ENCODE data around the gene KCNJ18.
"Not testable (repeated sequence)": the region's sequence is repeated elsewhere in the genome, so short reads cannot be mapped to it uniquely, and the experiment has no call there.

The KCNJ18 gene

GRCh38 chr17:21711182-21711581 lies 18.9 kb downstream of the KCNJ18 start:
- CTCF ChIA-PET, result no interaction called here

GRCh38 chr17:21713020-21713419 lies 20.7 kb downstream of the KCNJ18 start:
- H3K4me1 ChIP-seq (ENCODE audit: control insufficient read depth, insufficient read depth, low read length); POLR2A ChIA-PET; H3K4me3 ChIP-seq (ENCODE audit: low read depth, low read length); H3K9me3 ChIP-seq (ENCODE audit: control insufficient read depth, insufficient read depth, low read depth, low read length); CTCF ChIA-PET; H3K36me3 ChIP-seq (ENCODE audit: control insufficient read depth in 2 of 2, insufficient read depth in 1 of 2, low read length in 2 of 2); H3K27ac ChIP-seq (ENCODE audit: extremely low read depth, low read depth, low read length): not testable (repeated sequence)
- TF ChIP-seq REST (tag by site-specific recombination; IDR thresholded peaks at IDR 0.05), result peak; percentile 47; the same call in 1 of the 2 replicates

More at GRCh38 chr17:21711182-21711581, 18.9 kb downstream of the KCNJ18 start:
- no peak overlapping the region for H3K27ac ChIP-seq (ENCODE audit: extremely low read depth, low read depth, low read length)
- no peaks in the 10 kb centered on the region for H3K36me3 ChIP-seq (ENCODE audit: control insufficient read depth in 2 of 2, insufficient read depth in 1 of 2, low read length in 2 of 2)
- TF ChIP-seq ZFP37 (tag by site-specific recombination; IDR thresholded peaks at IDR 0.05) (no peak), ZNF433 (tag by site-specific recombination; IDR thresholded peaks at IDR 0.05; ENCODE audit: low read depth) (no peak), ZNF830 (tag by site-specific recombination; IDR thresholded peaks at IDR 0.05; ENCODE audit: low read depth) (no peak), ZNF211 (tag by site-specific recombination; IDR thresholded peaks at IDR 0.05; ENCODE audit: low read depth) (no peak), ZFP69B (tag by site-specific recombination; IDR thresholded peaks at IDR 0.05) (no peak), ZNF311 (tag by site-specific recombination; IDR thresholded peaks at IDR 0.05; ENCODE audit: borderline replicate concordance) (no peak), ZNF221 (tag by site-specific recombination; IDR thresholded peaks at IDR 0.05; ENCODE audit: borderline replicate concordance) (no peak), GLI2 (tag by site-specific recombination; IDR thresholded peaks at IDR 0.05; ENCODE audit: borderline replicate concordance, low read depth) (no peak), HOXD13 (CRISPR knock-in tag; IDR thresholded peaks at IDR 0.05; ENCODE audit: borderline replicate concordance) (no peak), ZNF518A (tag by site-specific recombination; conservative IDR thresholded peaks at IDR 0.05; ENCODE audit: low read depth) (no peak), GFI1B (tag by site-specific recombination; IDR thresholded peaks at IDR 0.05) (no peak), ZNF639 (tag by site-specific recombination; IDR thresholded peaks at IDR 0.05) (no peak), ZNF19 (tag by site-specific recombination; IDR thresholded peaks at IDR 0.05; ENCODE audit: low read depth) (no peak), ZNF140 (tag by site-specific recombination; IDR thresholded peaks at IDR 0.05) (no peak)
- H3K4me3 ChIP-seq (ENCODE audit: low read depth, low read length), result no peak overlapping the region
- POLR2A ChIA-PET, result no interaction called here
- H3K9me3 ChIP-seq (ENCODE audit: control insufficient read depth, insufficient read depth, low read depth, low read length), result no peaks in the 10 kb centered on the region
- H3K4me1 ChIP-seq (ENCODE audit: control insufficient read depth, insufficient read depth, low read length), result no peaks in the 10 kb centered on the region

GRCh38 chr17:21713631-21714030 lies 21.3 kb downstream of the KCNJ18 start:
- H3K4me1 ChIP-seq (ENCODE audit: control insufficient read depth, insufficient read depth, low read length); H3K4me3 ChIP-seq (ENCODE audit: low read depth, low read length); CTCF ChIA-PET; POLR2A ChIA-PET; H3K27ac ChIP-seq (ENCODE audit: extremely low read depth, low read depth, low read length); H3K9me3 ChIP-seq (ENCODE audit: control insufficient read depth, insufficient read depth, low read depth, low read length); H3K36me3 ChIP-seq (ENCODE audit: control insufficient read depth in 2 of 2, insufficient read depth in 1 of 2, low read length in 2 of 2): not testable (repeated sequence)

GRCh38 chr17:21714676-21715075 lies 22.4 kb downstream of the KCNJ18 start:
- H3K4me1 ChIP-seq (ENCODE audit: control insufficient read depth, insufficient read depth, low read length); POLR2A ChIA-PET; H3K9me3 ChIP-seq (ENCODE audit: control insufficient read depth, insufficient read depth, low read depth, low read length); H3K4me3 ChIP-seq (ENCODE audit: low read depth, low read length); H3K36me3 ChIP-seq (ENCODE audit: control insufficient read depth in 2 of 2, insufficient read depth in 1 of 2, low read length in 2 of 2); CTCF ChIA-PET; H3K27ac ChIP-seq (ENCODE audit: extremely low read depth, low read depth, low read length): not testable (repeated sequence)

GRCh38 chr17:21715877-21716276 lies 23.6 kb downstream of the KCNJ18 start:
- H3K9me3 ChIP-seq (ENCODE audit: control insufficient read depth, insufficient read depth, low read depth, low read length); H3K27ac ChIP-seq (ENCODE audit: extremely low read depth, low read depth, low read length); H3K4me1 ChIP-seq (ENCODE audit: control insufficient read depth, insufficient read depth, low read length); POLR2A ChIA-PET; H3K4me3 ChIP-seq (ENCODE audit: low read depth, low read length); H3K36me3 ChIP-seq (ENCODE audit: control insufficient read depth in 2 of 2, insufficient read depth in 1 of 2, low read length in 2 of 2); CTCF ChIA-PET: not testable (repeated sequence)

All from HEK293 (cell line).